8988T (cell line): ENCODE results near the gene SEC14L3.

ENCODE experiments used
- DNase-seq: peaks from one replicate; pipeline ENCODE4 v3.0.0; 2011

The SEC14L3 gene

GRCh38 chr22:30441088-30441487, 30.7 kb downstream of the SEC14L3 start:
- DNase-seq, result no peak

GRCh38 chr22:30439836-30440235, 32.0 kb downstream of the SEC14L3 start:
- DNase-seq, result no peak

- no peak for DNase-seq
These were observed 32.6 kb downstream of the SEC14L3 start for GRCh38 chr22:30439226-30439625.

GRCh38 chr22:30438559-30438958, 33.3 kb downstream of the SEC14L3 start:
- no peak for DNase-seq

- DNase-seq, result no peak
These were observed 35.6 kb downstream of the SEC14L3 start for GRCh38 chr22:30436196-30436595.

GRCh38 chr22:30435674-30436126, 36.1 kb downstream of the SEC14L3 start:
- DNase-seq, result no peak

GRCh38 chr22:30434843-30435242, 37.0 kb downstream of the SEC14L3 start:
- DNase-seq, result no peak

- no peak for DNase-seq
These were observed 38.0 kb downstream of the SEC14L3 start for GRCh38 chr22:30433773-30434172.

- no peak for DNase-seq
These were observed 38.6 kb downstream of the SEC14L3 start for GRCh38 chr22:30433227-30433626.

- no peak for DNase-seq
These were observed 39.3 kb downstream of the SEC14L3 start for GRCh38 chr22:30432520-30432919.

GRCh38 chr22:30432096-30432495, 39.7 kb downstream of the SEC14L3 start:
- no peak for DNase-seq

GRCh38 chr22:30430933-30431332, 40.9 kb downstream of the SEC14L3 start:
- no peak for DNase-seq

- no peak for DNase-seq
These were observed 41.9 kb downstream of the SEC14L3 start for GRCh38 chr22:30429887-30430286.

- DNase-seq, result no peak
These were observed 43.9 kb downstream of the SEC14L3 start for GRCh38 chr22:30427871-30428270.

GRCh38 chr22:30426388-30427353, 45.1 kb downstream of the SEC14L3 start:
- peak; percentile 75 for DNase-seq

GRCh38 chr22:30425616-30426387, 46.0 kb downstream of the SEC14L3 start, which contains the start of gene MTFP1:
Gene MTFP1 (plus strand): TSS chr22:30425768. CDS start chr22:30425880, 112 bp downstream.
- peak; percentile 53 for DNase-seq

- DNase-seq, result no peak
These were observed 46.5 kb downstream of the SEC14L3 start for GRCh38 chr22:30425327-30425615.

GRCh38 chr22:30424534-30425326, 47.1 kb downstream of the SEC14L3 start:
- no peak for DNase-seq

- peak; percentile 82 for DNase-seq
These were observed 47.8 kb downstream of the SEC14L3 start for GRCh38 chr22:30423959-30424533.

- DNase-seq, result no peak
These were observed 48.4 kb downstream of the SEC14L3 start for GRCh38 chr22:30423301-30423958.

GRCh38 chr22:30422481-30423300, 49.1 kb downstream of the SEC14L3 start:
- DNase-seq, result peak; percentile 50
